GM19328 (cell line): ENCODE measurements around the gene TUBB6.

Experiments
- ATAC-seq: cut with Tn5 transposase; IDR thresholded peaks from one replicate; pipeline ENCODE4 v1.9.1; 2021; ENCODE audit warnings: mild to moderate bottlenecking, moderate library complexity; ENCODE audit not compliant: unreplicated experiment

TUBB6 gene

GRCh38 chr18:12335503-12335902, 27.5 kb downstream of the TUBB6 start:
- no peak for ATAC-seq

GRCh38 chr18:12336171-12336613, 28.2 kb downstream of the TUBB6 start:
- ATAC-seq: no peak

GRCh38 chr18:12336887-12337286, 28.8 kb downstream of the TUBB6 start:
- no peak for ATAC-seq

GRCh38 chr18:12338382-12338781, 30.3 kb downstream of the TUBB6 start:
- no peak for ATAC-seq

- ATAC-seq: no peak
Measured at GRCh38 chr18:12340945-12341660, 33.1 kb downstream of the TUBB6 start.

GRCh38 chr18:12342661-12343060, 34.6 kb downstream of the TUBB6 start:
- no peak for ATAC-seq

- no peak for ATAC-seq
Measured at GRCh38 chr18:12345491-12346239, 37.6 kb downstream of the TUBB6 start.

- ATAC-seq: no peak
Measured at GRCh38 chr18:12346240-12346565, 38.2 kb downstream of the TUBB6 start.

GRCh38 chr18:12347895-12348294, 39.9 kb downstream of the TUBB6 start:
- no peak for ATAC-seq

GRCh38 chr18:12352188-12352587, 44.1 kb downstream of the TUBB6 start:
- no peak for ATAC-seq

GRCh38 chr18:12359515-12359927, 51.5 kb downstream of the TUBB6 start:
- ATAC-seq: no peak

- ATAC-seq: no peak
Measured at GRCh38 chr18:12361770-12362378, 53.8 kb downstream of the TUBB6 start.

GRCh38 chr18:12362473-12363174, 54.6 kb downstream of the TUBB6 start:
- ATAC-seq: no peak

GRCh38 chr18:12366379-12366778, 58.3 kb downstream of the TUBB6 start:
- ATAC-seq: no peak

- no peak for ATAC-seq
Measured at GRCh38 chr18:12366784-12367183, 58.7 kb downstream of the TUBB6 start.

- ATAC-seq: no peak
Measured at GRCh38 chr18:12369211-12369610, 61.2 kb downstream of the TUBB6 start.

GRCh38 chr18:12371590-12371989, 63.5 kb downstream of the TUBB6 start:
- no peak for ATAC-seq

- ATAC-seq: no peak
Measured at GRCh38 chr18:12372406-12372805, 64.4 kb downstream of the TUBB6 start.

GRCh38 chr18:12373116-12373770, 65.2 kb downstream of the TUBB6 start:
- ATAC-seq: no peak

GRCh38 chr18:12373771-12374116, 65.7 kb downstream of the TUBB6 start:
- no peak for ATAC-seq

GRCh38 chr18:12374401-12374800, 66.4 kb downstream of the TUBB6 start:
- ATAC-seq: no peak
